HG03103 (cell line): ENCODE results near the gene PIK3C2A.
"Not testable (repeated sequence)": the region's sequence is repeated elsewhere in the genome, so short reads cannot be mapped to it uniquely, and the experiment has no call there.

Source experiments
- ATAC-seq: cut with Tn5 transposase; IDR thresholded peaks from one replicate; pipeline ENCODE4 v1.9.1; 2021; ENCODE audit warnings: low read depth; ENCODE audit not compliant: unreplicated experiment

The PIK3C2A gene, protein sequence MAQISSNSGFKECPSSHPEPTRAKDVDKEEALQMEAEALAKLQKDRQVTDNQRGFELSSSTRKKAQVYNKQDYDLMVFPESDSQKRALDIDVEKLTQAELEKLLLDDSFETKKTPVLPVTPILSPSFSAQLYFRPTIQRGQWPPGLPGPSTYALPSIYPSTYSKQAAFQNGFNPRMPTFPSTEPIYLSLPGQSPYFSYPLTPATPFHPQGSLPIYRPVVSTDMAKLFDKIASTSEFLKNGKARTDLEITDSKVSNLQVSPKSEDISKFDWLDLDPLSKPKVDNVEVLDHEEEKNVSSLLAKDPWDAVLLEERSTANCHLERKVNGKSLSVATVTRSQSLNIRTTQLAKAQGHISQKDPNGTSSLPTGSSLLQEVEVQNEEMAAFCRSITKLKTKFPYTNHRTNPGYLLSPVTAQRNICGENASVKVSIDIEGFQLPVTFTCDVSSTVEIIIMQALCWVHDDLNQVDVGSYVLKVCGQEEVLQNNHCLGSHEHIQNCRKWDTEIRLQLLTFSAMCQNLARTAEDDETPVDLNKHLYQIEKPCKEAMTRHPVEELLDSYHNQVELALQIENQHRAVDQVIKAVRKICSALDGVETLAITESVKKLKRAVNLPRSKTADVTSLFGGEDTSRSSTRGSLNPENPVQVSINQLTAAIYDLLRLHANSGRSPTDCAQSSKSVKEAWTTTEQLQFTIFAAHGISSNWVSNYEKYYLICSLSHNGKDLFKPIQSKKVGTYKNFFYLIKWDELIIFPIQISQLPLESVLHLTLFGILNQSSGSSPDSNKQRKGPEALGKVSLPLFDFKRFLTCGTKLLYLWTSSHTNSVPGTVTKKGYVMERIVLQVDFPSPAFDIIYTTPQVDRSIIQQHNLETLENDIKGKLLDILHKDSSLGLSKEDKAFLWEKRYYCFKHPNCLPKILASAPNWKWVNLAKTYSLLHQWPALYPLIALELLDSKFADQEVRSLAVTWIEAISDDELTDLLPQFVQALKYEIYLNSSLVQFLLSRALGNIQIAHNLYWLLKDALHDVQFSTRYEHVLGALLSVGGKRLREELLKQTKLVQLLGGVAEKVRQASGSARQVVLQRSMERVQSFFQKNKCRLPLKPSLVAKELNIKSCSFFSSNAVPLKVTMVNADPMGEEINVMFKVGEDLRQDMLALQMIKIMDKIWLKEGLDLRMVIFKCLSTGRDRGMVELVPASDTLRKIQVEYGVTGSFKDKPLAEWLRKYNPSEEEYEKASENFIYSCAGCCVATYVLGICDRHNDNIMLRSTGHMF (N-terminal part only)

DNA sequence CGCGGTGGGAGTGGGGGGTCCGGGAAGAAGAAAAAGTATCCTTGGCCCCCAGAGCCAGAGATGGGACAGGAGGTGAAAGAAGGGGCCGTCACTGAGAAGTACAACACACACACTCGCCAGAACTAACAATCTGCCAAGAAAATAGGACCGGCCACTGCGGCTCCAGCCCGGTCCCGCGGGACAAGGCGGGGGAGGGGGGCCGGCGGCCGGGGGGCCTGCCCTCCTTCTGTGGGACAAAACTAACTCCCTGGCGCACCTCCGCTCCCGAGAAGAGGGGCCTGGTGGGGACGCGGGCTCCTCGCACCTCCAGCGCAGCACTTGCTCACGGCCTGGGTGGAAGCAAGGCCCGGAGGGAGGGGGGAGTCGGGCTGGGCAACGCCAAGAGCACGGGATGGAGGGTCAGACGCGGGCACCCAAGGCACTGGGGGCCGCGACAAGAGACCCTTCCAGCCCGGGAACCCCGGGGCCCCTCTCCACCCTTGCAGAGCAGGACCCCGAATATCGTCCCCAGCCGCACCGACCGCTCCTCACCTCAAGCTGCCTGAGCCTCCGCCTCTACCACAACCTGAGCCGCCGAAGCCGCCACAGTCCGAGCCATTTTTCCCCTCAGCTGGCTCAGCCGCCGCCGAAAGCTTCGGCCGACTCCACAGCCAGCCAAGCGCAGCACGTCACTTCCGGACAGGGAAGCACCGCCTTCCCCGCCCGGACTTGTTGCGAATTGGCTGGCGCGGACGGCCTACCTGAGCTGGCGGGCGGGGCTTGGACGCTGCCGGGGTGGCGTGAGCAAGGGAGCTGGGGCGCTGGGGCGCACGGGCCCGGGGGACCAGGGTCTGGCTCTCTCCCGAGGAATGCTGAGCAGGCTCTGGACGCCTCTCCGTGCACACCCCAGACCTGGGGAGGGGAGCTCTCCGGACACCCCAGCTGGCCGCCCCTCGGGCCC lies at the start of gene PIK3C2A:
PIK3C2A (minus strand) TSS at position 670 of the 940 bp plus-strand sequence. CDS start 38,245 bp downstream, outside the sequence.
- peak; percentile 97 for ATAC-seq

DNA sequence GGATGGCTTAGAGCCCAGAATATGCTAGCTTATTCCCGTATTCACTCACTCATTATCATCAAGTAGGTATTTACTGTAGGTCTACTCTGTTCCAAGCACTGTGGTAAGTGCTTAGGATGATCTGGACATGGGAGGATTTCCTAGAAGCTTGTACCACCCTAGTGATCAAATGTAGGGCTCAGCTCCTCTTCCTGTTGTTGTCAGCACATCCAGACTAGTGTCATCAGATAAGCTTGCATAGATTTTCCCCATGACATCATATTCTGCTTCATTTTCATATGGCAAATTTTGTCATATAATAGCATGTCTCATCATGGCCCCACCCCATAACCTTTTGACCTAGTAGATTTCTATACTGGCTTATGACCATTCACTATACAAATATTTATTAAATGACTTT lies 49.4 kb upstream of the PIK3C2A start:
- no peak for ATAC-seq

DNA sequence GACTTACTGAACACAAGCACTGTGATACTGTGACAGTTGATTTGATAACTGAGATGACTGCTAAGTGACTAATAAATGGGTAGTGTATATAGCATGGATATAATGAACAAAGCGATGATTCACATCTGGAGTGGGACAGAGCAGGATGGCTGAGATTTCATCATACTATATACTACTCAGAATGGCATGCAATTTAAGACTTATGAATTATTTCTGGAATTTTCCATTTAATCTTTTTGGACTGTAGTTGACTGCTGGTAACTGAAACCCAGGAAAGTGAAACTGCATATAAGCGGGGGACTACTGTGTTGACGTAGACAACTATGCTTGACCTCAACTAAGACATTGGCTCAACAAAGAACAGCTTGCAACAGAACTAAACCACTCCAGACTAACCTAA lies 48.7 kb upstream of the PIK3C2A start:
- no peak for ATAC-seq

DNA sequence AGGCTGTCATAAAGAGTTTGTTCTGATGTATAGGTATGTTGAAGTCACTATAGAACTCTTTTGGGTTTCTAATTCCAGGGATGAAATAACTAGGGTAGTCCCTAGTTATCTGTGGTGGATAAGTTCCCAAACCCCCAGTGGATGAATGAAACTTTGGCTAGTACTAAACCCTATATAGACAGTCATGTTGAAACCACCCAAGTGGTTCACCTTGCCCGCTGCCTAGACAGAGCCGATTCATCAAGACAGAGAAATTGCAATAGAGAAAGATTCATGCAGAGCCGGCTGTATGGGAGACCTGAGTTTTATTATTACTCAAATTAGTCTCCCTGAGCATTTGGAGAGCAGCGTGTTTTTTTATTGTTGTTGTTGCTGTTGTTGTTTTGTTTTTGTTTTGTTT lies 44.9 kb upstream of the PIK3C2A start:
- ATAC-seq: no peak

DNA sequence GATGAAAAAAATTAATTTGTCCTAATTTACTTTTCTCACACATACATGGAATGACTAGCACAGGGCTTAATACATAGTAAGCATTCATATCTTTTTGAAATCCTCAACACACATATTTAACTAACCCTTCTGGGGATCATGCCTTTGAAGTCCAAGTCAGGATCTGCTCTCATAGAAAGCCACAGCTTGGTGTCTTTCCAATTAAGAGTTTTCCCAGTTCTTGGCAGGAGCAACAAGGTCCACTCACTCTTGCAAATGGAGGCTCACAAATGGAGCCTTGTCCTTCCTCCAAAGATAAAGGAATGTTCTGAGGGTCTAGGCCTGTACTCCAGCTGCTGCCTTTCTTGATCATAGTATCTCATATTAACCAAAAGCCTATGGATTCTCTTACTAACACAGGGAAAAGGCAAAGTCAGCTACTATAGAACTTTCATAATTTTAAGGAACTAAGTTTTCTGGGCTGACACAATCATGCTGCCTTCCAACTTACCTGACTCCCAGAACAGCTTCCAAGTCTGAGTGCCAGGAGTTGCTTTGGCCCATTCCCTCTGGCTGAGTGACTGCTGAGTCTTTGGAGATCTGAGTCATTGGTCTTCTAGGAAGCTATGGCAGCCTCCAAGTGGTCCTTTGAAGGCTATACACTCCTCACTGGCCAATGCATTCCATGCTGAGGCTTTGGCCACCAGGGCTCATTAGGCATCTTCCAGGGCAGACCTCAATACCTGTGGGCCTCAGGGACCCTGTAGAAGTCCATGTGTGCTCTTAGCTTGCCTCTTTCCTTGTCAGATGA lies 43.0 kb upstream of the PIK3C2A start:
- no peak for ATAC-seq

DNA sequence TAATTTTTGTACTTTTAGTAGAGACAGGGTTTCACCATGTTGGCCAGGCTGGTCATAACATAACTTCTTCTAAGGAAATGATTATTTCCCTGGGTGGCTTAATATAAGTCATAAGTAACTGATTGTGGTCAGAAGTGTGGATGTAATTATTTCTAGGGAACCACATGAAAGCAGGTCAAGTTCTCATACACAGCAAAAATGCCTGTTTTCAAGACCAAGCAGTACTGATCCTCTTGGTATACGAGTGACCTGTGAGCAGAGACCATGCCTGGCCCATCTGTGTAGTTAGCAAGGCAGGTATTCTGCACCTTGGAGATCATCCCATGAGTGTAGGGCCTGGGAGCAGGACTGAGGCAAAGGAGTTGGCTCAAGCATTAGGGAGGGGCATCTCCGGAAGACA lies 36.3 kb upstream of the PIK3C2A start:
- ATAC-seq: peak; percentile 76

DNA sequence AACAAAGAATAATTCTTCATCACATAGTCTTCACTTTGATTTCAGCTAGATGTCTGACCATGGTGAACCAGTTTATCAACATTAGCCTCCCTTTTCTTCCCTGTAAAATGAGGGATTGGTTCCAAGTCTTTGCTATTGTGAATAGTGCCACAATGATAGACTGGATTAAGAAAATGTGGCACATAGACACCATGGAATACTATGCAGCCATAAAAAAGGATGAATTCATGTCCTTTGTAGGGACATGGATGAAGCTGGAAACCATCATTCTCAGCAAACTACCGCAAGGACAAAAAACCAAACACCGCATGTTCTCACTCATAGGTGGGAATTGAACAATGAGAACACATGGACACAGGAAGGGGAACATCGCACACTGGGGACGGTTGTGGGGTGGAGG lies 35.2 kb upstream of the PIK3C2A start:
- ATAC-seq: not testable (repeated sequence)

DNA sequence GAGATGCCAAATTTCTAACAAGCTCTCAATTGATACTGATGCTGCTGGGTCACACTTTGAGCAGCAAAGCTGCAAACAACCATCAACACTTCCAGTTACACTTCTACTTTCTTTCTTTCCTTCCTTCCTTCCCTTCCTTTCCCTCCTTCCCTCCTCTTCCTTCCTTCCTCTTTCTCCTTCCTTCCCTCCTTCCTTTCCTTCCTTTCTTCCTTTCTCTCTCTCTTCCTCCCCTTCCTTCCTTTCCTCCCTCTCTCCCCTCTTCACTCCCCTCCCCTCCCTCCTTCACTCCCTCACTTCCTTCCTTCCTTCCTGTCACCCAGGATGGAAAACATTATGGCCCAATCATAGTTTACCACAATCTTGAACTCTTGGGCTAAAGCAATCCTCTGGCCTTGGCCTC lies 33.0 kb upstream of the PIK3C2A start:
- no peak for ATAC-seq

DNA sequence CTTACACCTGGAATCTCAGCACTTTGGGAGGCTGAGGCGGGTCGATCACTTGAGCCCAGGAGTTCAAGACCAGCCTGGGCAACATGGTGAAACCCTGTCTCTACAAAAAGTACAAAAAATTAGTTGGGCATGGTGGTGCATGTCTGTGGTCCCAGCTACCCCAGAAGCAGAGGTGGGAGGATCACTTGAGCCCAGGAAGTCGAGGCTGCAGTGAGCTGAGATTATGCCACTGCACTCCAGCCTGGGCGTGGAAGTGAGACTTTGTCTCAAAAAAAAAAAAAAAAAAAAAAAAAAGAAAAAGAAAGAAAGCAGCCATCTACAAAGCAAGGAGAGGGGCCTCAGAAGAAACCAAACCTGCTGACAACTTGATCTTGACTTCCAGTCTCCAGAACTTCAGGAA lies 32.1 kb upstream of the PIK3C2A start:
- ATAC-seq: not testable (repeated sequence)

DNA sequence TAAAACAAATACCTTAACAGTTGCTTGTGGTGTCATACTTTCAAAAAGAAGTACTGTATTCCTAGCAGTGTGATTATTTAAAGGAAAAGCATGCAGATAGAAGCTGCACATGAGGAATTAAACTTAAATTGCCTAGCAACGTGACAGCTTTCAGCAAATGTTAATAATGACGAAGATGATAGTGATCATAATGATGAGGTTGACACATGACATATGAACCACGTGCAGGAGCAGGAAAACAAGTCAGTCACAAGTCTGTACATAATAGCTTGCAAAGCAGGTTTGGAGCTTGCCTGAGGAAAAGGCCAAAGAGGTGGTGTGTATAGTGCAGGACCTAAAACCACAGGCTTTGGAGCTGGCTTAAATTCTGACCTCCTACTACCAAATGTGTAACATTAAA lies 30.6 kb upstream of the PIK3C2A start:
- ATAC-seq: no peak

DNA sequence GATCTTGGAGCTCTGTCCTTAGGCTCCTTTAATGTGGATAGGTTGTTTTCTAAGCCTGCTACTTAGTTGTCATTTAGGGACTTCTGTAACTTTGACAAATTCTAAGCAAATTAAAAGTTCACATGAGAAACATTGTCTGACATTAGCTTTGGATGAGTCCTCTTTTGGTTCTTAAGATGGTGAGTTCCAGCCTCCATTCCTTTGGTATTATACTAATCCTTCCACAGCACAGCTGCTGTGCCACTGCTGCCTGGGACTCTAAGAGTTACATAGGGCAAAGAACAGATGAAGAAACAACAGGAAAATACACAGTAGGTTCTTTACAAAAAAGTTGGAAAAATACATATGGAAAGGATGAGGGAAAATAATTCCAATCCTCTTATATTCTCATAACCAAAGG lies 25.3 kb upstream of the PIK3C2A start:
- no peak for ATAC-seq

DNA sequence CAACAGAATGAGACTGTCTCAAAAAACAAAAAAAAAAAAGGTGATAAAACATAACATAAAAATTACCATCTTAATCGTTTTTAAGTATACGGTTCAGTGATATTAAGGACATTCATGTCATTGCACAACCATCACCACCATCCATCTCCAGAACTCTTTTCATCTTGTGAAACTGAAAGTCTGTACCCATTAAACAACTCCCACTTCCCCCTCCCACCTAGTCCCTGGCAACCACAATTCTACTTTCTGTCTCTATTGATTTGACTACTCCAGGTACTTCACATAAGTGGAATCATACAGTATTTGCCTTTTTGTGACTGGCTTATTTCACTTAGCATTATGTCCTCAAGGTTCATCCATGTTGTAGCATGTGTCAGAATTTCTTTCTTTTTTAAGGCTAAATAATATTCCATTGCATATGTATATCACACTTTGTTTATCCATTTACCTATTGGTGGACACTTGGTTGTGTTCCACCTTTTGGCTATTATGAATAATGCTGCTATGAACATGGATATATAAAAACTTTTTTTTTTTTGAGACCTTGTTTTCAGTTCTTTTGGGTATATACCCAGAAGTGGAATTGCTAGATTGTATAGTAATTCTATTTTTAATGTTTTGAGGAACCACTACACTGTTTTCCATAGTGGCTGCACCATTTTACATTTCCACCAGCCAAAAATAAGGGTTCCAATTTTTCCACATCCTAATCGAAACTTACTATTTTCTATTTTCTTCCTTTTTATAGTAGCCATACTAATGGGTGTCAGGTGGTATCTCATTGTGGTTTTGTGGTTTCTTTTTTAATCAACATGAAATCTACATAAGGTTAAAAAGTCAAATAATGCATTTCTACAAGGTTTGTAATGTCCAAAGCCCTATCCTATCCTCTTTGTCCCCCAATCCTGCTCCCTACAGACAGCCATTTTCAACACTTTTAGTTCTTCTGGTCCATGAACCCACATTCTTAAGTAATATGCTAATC lies 23.4 kb upstream of the PIK3C2A start:
- ATAC-seq: peak; percentile 88

DNA sequence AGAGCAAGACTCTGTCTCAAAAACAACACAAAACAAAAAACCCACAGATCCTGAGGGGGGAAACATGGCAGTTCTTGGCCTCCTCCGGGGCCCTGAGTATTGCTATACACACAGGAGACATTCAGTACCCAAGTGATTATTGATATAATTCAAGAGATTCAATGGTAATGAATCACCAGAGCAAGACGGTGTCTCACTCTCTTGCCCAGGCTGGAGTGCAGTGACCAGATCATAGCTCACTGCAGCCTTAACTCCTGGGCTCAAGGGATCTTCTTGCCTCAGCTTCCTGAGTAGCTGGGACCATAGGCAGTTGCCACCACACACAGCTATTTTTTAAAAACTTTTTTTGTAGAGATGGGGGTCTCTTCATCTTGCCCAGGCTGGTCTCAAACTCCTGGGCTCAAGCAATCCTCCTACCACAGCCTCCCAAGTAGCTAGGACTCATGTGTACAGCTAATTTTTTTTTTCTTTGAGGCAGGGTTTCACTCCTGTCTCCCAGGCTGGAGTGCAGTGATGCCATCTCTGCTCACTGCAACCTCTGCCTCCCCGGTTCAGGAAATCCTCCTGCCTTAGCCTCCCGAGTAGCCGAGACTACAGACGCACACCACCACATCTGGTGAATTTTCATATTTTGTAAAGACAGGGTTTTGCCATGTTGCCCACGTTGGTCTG lies 21.8 kb upstream of the PIK3C2A start:
- ATAC-seq: no peak

DNA sequence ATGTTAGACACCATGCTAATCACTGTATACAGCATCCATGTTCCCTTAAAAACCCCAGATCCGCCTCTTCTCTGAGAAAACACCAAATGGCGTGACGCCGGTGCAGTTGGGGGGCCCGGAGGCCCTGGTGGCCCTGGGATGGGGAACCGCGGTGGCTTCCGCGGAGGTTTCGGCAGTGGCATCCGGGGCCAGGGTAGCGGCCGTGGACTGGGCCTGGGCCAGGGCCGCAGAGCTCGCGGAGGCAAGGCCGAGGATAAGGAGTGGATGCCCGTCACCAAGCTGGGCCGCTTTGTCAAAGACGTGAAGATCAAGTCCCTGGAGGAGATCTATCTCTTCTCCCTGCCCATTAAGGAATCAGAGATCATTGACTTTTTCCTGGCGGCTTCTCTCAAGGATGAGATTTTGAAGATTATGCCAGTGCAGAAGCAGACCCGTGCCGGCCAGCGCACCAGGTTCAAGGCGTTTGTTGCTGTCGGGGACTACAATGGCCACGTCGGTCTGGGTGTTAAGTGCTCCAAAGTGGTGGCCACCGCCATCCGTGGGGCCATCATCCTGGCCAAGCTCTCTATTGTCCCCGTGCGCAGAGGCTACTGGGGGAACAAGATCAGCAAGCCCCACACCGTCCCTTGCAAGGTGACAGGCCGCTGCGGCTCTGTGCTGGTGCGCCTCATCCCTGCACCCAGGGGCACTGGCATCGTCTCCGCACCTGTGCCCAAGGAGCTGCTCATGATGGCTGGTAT lies 20.6 kb upstream of the PIK3C2A start:
- ATAC-seq: not testable (repeated sequence)

DNA sequence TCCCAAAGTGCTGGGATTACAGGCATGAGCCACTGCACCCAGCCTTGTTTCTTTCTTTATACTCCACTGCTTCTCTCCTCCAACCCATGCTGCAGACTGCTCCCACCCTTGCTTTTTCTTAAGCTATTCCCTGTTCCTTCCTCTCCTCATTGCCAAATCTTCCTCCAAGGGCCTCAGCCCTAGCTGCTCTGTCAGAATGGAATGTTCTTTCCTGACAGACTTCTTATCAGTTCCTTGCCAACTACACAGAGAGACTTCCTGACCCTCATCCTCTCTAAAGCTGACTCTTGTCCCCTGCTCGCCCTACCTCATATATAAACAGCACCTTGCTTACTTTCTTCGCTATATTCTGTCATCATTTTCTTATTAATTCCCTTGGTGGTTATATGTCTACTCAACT lies 16.9 kb upstream of the PIK3C2A start:
- no peak for ATAC-seq

DNA sequence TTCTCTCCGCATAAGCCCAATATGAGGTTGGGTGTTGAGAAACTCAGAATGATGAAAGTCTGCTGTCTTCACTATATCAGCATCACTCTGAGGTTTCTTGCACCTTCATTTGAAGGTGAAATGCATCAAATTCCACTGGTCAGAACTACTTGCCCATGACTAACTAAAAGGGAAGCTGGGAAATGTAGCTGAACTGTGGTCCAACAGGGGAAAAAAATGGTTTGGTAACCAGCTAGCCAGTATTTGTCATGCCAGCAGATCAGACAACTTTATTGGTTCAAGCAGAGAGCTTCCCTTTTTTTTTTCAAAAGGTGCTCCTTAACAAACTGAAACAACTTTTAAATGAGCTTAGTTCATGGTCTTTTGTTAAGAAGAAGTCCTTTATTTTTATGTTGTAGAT lies 14.2 kb upstream of the PIK3C2A start:
- no peak for ATAC-seq

DNA sequence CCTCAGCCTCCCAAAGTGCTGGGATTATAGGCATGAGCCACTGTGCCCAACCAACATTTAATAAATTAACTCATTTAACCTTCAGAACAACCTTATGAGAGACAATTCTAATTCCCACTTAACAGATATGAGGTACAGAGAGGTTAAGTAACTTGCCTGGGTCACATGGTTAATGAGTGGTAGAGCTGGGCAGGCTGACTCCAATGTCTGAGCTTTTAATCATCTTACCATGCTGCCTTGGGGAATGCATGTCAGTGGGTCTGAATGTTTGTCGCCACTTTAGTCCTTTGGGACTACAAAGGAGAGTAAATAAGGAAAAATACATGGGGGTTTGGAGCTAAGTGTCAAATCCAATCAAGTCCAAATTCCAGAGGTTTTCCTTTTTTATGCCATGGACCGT lies 11.2 kb upstream of the PIK3C2A start:
- no peak for ATAC-seq
